H1 (cell line): ENCODE results near the gene PXMP4. TPM values are rescaled to one million over a fixed set of nuclear protein-coding genes. Genes with fewer than 3 reads are reported as not detected.

Experiments used
- TEAD4 ChIP-seq: IDR thresholded peaks from 2 replicates; pipeline ENCODE4 v1.6.1; 2012; ENCODE audit warnings: low read depth, low read length, inconsistent platforms, mixed read lengths
- polyA plus RNA-seq, 7 experiments: library from polyadenylated mRNA; depleted of rRNA in 3 of 7; stranded (reverse) in 5 of 7; unstranded in 2 of 7; fragments of >200 nt in 5 of 7; fragments of 200-250 nt in 2 of 7; gene quantifications; 1 replicate in 5 of 7; 2 replicates in 1 of 7; 4 replicates in 1 of 7; pipeline versions ENCODE4 v1.2.1 to v1.2.3, GENCODE V29; 2011 to 2013; ENCODE audit warnings: missing spikeins in 2 of 7, mixed read lengths in 2 of 7
- total RNA-seq: library from RNA; stranded (reverse); fragmentation: NEBNext Ultra II Directional; extraction: Animal tissue kit (Norgen Biotek cat#: 25700); gene quantifications from 2 replicates; pipeline ENCODE4 v1.2.1, GENCODE V29; 2021
- TF ChIP-seq, protein P1 (sequence below): IDR thresholded peaks from 2 replicates; pipeline ENCODE4 v1.6.1; 2011; ENCODE audit warnings: low read length, improper control_type of control experiment

PXMP4 gene
- total and polyA plus RNA-seq, 2 of the 8 experiments (the other 6 are each of a cell fraction or from before 2014, with no cell fraction given) = 3.3 to 3.4 TPM

DNA sequence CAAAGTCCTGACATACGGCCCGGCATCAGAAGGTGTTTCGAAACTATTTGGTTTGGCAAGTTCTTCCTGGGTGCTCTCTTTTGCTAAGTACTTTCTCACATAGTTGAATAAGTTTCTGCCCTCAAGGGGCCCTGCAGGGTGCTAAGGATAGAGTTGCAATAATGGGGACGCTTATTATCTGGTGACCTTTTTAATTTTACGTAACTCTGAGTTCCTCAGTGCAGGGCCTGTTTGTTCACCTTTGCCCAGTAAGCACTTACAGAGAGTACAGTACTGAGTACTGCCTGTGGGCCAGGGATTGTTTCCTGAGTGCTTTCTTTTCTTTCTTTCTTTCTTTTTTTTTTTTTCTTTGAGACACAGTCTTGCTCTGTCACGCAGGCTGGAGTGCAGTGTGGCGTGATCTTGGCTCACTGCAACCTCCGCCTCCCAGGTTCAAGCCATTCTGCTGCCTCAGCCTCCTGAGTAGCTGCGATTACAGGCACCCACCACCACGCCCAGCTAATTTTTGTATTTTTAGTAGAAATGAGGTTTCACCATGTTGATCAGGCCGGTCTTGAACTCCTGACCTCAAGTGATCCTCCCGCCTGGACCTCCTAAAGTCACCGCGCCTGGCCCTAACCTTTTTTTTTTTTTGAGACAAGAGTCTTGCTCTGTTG is 4.5 kb upstream of the PXMP4 start (continued):
- TF ChIP-seq, protein P1, sequence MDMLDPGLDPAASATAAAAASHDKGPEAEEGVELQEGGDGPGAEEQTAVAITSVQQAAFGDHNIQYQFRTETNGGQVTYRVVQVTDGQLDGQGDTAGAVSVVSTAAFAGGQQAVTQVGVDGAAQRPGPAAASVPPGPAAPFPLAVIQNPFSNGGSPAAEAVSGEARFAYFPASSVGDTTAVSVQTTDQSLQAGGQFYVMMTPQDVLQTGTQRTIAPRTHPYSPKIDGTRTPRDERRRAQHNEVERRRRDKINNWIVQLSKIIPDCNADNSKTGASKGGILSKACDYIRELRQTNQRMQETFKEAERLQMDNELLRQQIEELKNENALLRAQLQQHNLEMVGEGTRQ = no peak
- no peak for TF ChIP-seq TEAD4
